Dedifferentiated amniotic fluid mesenchymal stem cell (primary cell): ENCODE measurements around the gene KRTAP4-9.
A peak's percentile ranks its signal among the peaks of the same experiment; 100 is the strongest.
"Not testable (repeated sequence)": the region's sequence is repeated elsewhere in the genome, so short reads cannot be mapped to it uniquely, and the experiment has no call there.

ENCODE experiments used
- DNase-seq: peaks from one replicate; pipeline ENCODE4 v3.0.0-alpha.2; 2016; ENCODE audit errors: extremely low spot score

The KRTAP4-9 gene

DNA sequence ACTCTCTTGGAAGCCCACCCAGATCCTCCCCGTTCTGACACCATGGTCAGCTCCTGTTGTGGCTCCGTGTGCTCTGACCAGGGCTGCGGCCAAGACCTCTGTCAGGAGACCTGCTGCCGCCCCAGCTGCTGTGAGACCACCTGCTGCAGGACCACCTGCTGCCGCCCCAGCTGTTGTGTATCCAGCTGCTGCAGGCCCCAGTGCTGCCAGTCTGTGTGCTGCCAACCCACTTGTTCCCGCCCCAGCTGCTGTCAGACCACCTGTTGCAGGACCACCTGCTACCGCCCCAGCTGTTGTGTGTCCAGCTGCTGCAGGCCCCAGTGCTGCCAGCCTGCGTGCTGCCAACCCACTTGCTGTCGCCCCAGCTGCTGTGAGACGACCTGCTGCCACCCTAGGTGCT is at the start of gene KRTAP4-9:
TSS of gene KRTAP4-9 (plus strand) at position 43 of the 400 bp plus-strand sequence. CDS start at position 43, 0 bp downstream.
- not testable (repeated sequence) for DNase-seq

- DNase-seq: no peak
These were observed 47.6 kb upstream of the KRTAP4-9 start for GRCh38 chr17:41057547-41057946.

- DNase-seq: no peak
These were observed 46.4 kb upstream of the KRTAP4-9 start for GRCh38 chr17:41058741-41059140.

DNA sequence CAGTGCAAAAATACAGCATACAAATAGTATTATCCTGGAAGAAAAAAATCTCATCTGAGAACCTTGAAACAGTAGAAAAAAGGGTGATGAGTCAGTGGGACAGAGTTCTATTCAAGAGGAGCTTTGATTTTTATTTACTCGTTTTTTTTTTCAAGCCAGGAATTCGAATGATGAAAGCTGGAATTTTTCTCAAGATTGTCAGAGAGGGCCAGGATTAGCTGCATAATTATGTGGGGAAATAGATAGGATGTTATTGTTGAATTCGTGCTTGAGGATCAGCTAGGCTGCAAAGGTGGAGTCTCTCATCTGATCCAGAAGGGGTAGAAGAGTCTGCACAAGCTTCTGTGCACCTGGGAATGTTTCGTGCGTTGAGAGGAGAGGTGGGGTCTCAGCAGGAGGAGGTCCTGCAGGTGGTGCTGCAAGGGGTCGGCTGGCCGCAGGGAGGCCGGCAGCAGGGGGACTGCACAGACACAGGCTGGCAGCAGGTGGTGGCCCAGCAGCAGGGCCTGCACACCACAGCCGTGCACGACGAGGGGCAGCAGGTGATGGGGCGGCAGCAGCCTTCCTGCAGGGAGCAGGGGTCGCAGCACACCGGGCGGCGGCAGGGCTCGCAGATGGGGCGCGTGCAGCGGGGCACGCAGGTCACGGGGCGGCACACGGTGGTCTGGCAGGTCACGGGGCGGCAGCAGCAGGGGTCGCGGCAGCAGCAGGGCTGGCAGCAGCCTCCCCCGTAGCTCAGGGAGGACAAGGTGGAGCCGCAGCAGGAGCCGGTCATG is 45.7 kb upstream of the KRTAP4-9 start:
- peak; percentile 84 for DNase-seq

DNA sequence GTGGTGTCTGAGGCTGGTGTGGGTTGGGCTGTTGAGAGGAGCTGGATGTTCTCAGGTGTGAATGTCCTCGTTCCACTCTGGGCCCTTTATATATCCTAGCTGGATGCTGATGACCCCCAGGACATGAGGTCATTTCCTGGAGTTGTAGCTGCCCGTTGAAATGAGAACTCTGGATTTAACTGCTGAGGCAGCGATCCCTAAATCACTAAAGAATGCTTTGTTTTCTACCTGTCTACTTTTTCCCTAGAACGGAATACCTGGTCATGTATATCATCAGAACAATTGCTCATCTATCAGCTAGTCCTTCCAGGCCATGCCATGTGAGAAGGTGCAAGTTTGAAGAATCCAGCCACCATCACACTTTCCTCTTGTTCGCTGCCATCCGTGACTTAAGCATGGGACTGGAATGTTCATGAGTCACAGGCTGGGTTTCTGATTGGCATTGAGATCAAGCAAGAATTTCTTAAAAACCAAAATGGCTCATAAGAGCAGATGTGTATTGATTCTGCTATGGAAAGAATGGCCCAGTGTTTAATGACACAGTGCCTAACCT is 45.1 kb upstream of the KRTAP4-9 start, which contains the start of gene KRTAP2-3:
TSS of gene KRTAP2-3 (minus strand) at position 63 of the 553 bp plus-strand sequence. CDS start 64 bp downstream, outside the sequence.
- DNase-seq: peak; percentile 94

GRCh38 chr17:41061964-41062363 is 43.2 kb upstream of the KRTAP4-9 start:
- peak; percentile 90 for DNase-seq

DNA sequence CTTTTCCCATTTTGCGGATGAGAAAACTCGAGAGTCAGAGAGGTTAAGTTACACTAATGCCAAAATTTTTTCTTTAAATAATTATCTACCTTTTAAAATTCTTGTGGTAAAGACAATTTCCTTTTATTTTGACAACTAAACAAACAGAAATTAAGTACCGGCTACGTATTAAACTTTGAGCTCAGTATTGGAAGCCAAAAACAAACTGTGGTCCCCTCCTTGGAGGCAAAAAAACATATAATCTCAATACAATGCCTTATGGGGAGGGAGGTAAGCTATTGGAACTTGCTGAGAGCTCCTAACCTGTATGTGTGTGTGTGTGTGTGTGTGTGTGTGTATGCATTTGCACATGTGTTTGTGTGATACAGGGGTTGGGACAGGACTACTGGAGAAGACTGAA is 41.7 kb upstream of the KRTAP4-9 start:
- no peak for DNase-seq

DNA sequence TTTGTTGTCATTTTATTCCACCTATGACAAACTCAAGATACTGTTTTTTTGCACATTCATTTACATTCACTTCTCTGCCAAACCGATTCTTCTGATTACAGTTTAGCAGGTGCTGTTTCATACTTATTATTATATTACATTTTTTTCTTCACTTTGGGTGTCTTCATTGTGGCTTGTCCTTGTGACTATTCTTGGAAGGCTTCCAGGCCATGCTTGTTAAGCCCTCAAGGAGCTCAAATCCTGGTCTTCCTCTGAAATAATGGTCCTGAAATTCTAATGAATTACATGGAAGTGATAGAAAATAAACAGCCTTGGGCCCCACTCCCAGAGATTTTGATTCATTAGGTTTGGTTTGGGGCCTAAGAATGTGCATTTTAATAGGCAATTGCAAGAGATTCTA is 40.9 kb upstream of the KRTAP4-9 start:
- DNase-seq: no peak

DNA sequence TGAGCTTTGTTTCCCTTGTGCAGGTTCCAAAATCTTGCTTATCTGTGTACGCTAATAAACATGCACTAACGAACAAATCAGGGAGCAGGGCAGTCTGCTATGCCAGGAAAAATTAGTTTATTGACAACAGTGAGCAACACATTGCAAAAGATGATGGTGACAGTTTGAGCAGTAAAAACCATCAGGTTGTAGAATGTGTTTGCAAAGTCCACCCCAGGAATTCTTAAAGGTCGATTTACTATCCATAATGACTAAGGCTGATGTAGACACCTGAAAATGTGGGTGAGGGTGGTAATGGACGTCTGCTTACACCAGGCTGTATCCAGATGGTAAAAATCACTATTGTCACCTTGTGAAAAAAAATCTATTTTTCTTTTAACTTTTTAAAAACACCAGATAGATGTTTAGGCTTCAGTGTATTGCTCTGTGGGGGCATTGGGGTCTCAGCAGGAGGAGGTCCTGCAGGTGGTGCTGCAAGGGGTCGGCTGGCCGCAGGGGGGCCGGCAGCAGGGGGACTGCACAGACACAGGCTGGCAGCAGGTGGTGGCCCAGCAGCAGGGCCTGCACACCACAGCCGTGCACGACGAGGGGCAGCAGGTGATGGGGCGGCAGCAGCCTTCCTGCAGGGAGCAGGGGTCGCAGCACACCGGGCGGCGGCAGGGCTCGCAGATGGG is 40.0 kb upstream of the KRTAP4-9 start:
- not testable (repeated sequence) for DNase-seq

- DNase-seq: peak; percentile 43
These were observed 39.2 kb upstream of the KRTAP4-9 start, which contains the start of gene KRTAP2-4 for GRCh38 chr17:41065829-41066624. Gene KRTAP2-4 (minus strand): TSS chr17:41065879. CDS start chr17:41065845, 34 bp downstream.

GRCh38 chr17:41067281-41067680 is 37.9 kb upstream of the KRTAP4-9 start:
- peak; percentile 58 for DNase-seq

GRCh38 chr17:41069031-41069430 is 36.2 kb upstream of the KRTAP4-9 start:
- no peak for DNase-seq

GRCh38 chr17:41071606-41072360 is 33.4 kb upstream of the KRTAP4-9 start:
- no peak for DNase-seq

- DNase-seq: no peak
These were observed 31.5 kb upstream of the KRTAP4-9 start for GRCh38 chr17:41073676-41074075.

GRCh38 chr17:41076788-41077187 is 28.4 kb upstream of the KRTAP4-9 start:
- DNase-seq: no peak

- DNase-seq: no peak
These were observed 22.6 kb upstream of the KRTAP4-9 start for GRCh38 chr17:41082626-41083025.

DNA sequence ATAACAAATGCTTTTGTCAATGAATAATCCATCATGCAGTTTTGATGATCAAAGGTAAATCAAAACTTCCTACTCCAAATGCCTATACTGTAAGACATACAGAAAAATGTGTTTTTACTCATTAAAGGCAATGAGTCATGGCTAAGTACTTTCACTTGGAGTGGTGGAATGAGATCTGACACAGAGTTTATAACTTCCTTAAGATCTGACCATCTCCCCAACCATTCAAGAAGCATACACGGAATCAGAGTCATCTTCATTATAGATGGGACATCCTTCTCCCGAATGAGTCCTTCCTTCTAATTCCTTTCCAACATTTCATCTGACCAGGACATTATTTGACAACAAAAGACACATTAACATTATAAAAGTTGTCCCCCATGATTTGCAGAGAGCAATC is 21.8 kb upstream of the KRTAP4-9 start:
- DNase-seq: not testable (repeated sequence)

GRCh38 chr17:41084100-41084856 is 20.9 kb upstream of the KRTAP4-9 start, which contains the start of gene KRTAP4-7:
Gene KRTAP4-7 (plus strand): TSS chr17:41084150. CDS start chr17:41084207, 57 bp downstream.
- not testable (repeated sequence) for DNase-seq

GRCh38 chr17:41088760-41089352 is 16.3 kb upstream of the KRTAP4-9 start:
- not testable (repeated sequence) for DNase-seq

GRCh38 chr17:41096055-41096454 is 9.1 kb upstream of the KRTAP4-9 start:
- DNase-seq: no peak
